Mesothelial cell of epicardium (in vitro differentiated cells): Measurements from ENCODE around the gene HACD1. TPM values are rescaled to one million over a fixed set of nuclear protein-coding genes. Genes with fewer than 3 reads are reported as not detected.
"Not testable (repeated sequence)": the region's sequence is repeated elsewhere in the genome, so short reads cannot be mapped to it uniquely, and the experiment has no call there.

ENCODE experiments used
- DNase-seq, 2 experiments: peaks; one replicate each; pipeline ENCODE4 v3.0.0; 2021; ENCODE audit warnings: low spot score in 2 of 2; ENCODE audit not compliant: unreplicated experiment in 2 of 2
- H3K27ac Mint-ChIP-seq: 2 replicates; pipeline ENCODE4 v1.8.0; 2021; ENCODE audit warnings: mixed read lengths
- H3K27me3 Mint-ChIP-seq: 2 replicates; pipeline ENCODE4 v1.8.0; 2021; ENCODE audit warnings: low read depth, mixed read lengths
- H3K36me3 Mint-ChIP-seq: 2 replicates; pipeline ENCODE4 v1.8.0; 2021; ENCODE audit warnings: mixed read lengths
- H3K4me1 Mint-ChIP-seq: 2 replicates; pipeline ENCODE4 v1.8.0; 2021; ENCODE audit warnings: mixed read lengths
- H3K4me3 Mint-ChIP-seq: 2 replicates; pipeline ENCODE4 v1.8.0; 2021; ENCODE audit warnings: mild to moderate bottlenecking, moderate library complexity, mixed read lengths
- H3K9me3 Mint-ChIP-seq: 2 replicates; pipeline ENCODE4 v1.8.0; 2021; ENCODE audit warnings: mixed read lengths
- total RNA-seq: library from RNA; stranded (reverse); gene quantifications from 3 replicates; pipeline ENCODE4 v1.2.1, GENCODE V29; 2021
- TF ChIP-seq, protein P1 (sequence below): fragments of 200-600 bp; sonication (generic); IDR thresholded peaks from one replicate; pipeline ENCODE4 v1.5.0; 2021; ENCODE audit warnings: antibody characterized with exemption; ENCODE audit not compliant: unreplicated experiment

The HACD1 gene
- total RNA-seq, 1 donor from 2014 or later = 14.7 TPM

DNA sequence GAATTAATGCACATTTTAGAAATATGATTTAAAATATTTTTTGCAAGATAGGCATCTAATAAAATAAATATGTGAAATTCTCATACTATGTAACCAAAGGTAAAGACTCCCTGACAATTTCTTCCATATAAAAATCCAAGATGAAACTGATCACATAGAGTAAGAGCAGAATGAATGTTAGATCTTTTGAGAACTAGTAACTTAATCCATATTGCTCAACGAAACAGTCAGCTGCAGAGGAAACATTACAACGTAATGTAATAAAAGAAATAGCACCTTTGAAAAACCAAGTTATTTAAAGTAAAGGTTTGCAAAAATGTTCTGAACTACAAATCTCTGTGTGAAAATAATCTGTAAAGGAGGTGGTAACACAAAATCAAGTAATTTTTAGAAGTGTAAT is 28.8 kb downstream of the HACD1 start:
- H3K9me3 Mint-ChIP-seq = no peaks in the 10 kb centered on the region
- no peak for DNase-seq
- no peak overlapping the region for H3K27ac Mint-ChIP-seq
- no peaks in the 10 kb centered on the region for H3K27me3 Mint-ChIP-seq
- peaks cover 1% of the 10 kb centered on the region for H3K36me3 Mint-ChIP-seq
- H3K4me1 Mint-ChIP-seq = peaks cover 16% of the 10 kb centered on the region
- H3K4me3 Mint-ChIP-seq = no peak overlapping the region
- TF ChIP-seq, protein P1, sequence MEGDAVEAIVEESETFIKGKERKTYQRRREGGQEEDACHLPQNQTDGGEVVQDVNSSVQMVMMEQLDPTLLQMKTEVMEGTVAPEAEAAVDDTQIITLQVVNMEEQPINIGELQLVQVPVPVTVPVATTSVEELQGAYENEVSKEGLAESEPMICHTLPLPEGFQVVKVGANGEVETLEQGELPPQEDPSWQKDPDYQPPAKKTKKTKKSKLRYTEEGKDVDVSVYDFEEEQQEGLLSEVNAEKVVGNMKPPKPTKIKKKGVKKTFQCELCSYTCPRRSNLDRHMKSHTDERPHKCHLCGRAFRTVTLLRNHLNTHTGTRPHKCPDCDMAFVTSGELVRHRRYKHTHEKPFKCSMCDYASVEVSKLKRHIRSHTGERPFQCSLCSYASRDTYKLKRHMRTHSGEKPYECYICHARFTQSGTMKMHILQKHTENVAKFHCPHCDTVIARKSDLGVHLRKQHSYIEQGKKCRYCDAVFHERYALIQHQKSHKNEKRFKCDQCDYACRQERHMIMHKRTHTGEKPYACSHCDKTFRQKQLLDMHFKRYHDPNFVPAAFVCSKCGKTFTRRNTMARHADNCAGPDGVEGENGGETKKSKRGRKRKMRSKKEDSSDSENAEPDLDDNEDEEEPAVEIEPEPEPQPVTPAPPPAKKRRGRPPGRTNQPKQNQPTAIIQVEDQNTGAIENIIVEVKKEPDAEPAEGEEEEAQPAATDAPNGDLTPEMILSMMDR = no peak

- not testable (repeated sequence) for H3K4me3 Mint-ChIP-seq, H3K36me3 Mint-ChIP-seq, H3K27me3 Mint-ChIP-seq, H3K9me3 Mint-ChIP-seq, DNase-seq
- Mint-ChIP-seq H3K27ac (peak overlapping the region; percentile 59), H3K4me1 (peaks cover 16% of the 10 kb centered on the region)
These were observed 29.9 kb downstream of the HACD1 start for GRCh38 chr10:17587321-17587720.

- no peaks in the 10 kb centered on the region for H3K27me3 Mint-ChIP-seq
- H3K4me1 Mint-ChIP-seq = peaks cover 16% of the 10 kb centered on the region
- DNase-seq = no peak
- no peak overlapping the region for H3K4me3 Mint-ChIP-seq
- peak overlapping the region; percentile 45 for H3K27ac Mint-ChIP-seq
- no peaks in the 10 kb centered on the region for H3K9me3 Mint-ChIP-seq
- TF ChIP-seq, protein P1 = no peak
- H3K36me3 Mint-ChIP-seq = peaks cover 1% of the 10 kb centered on the region
These were observed 30.3 kb downstream of the HACD1 start for GRCh38 chr10:17586821-17587234.

DNA sequence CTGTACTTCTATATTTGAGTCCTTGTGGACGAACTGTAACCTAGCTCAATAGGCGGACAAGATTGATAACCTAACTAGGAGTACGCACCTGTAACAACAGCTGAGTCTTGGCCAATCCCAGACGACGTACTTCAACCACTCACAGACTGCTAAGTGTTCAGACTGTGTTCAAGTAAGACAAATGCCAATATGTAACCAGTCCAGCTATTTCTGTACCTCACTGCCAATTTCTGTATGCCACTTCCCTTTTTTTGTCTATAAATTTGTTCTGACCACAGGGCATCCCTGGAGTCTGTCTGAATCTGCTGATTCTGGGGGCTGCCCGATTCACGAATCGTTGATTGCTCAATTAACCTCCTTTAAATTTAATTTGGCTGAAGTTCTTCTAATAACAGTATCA is 32.2 kb downstream of the HACD1 start:
- no peak for DNase-seq
- H3K27ac Mint-ChIP-seq = no peak overlapping the region
- H3K27me3 Mint-ChIP-seq = no peaks in the 10 kb centered on the region
- no peak overlapping the region for H3K4me3 Mint-ChIP-seq
- no peaks in the 10 kb centered on the region for H3K9me3 Mint-ChIP-seq
- no peaks in the 10 kb centered on the region for H3K36me3 Mint-ChIP-seq
- H3K4me1 Mint-ChIP-seq = peaks cover 20% of the 10 kb centered on the region
- TF ChIP-seq, protein P1 = no peak

GRCh38 chr10:17580885-17581284 is 36.3 kb downstream of the HACD1 start:
- TF ChIP-seq, protein P1 = no peak
- Mint-ChIP-seq H3K27ac (no peak overlapping the region), H3K36me3 (no peaks in the 10 kb centered on the region), H3K9me3 (peaks cover 8% of the 10 kb centered on the region), H3K4me1 (peaks cover 5% of the 10 kb centered on the region), H3K4me3 (no peak overlapping the region), H3K27me3 (no peaks in the 10 kb centered on the region)
- DNase-seq = no peak

DNA sequence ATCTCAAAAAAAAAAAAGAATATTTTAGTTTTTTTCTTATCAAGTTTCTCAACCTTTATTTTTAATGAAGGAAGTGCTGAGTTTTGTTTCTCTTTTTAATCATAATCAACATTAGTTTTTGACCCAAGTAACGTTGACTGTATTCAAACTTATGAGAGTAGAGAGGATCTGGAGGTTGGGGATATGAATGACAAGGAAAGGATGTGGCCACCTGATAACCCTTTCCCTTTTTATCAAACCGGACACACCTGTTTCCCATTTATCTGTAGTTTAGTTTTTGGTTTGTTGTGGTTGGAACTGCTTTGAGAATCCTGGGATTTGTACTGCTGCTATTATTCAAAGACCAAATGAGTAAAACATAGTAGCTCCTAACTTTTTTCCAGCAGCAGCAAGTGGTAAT is 38.6 kb downstream of the HACD1 start:
- TF ChIP-seq, protein P1 = no peak
- Mint-ChIP-seq H3K27ac (no peak overlapping the region), H3K4me1 (peaks cover 4% of the 10 kb centered on the region), H3K36me3 (no peaks in the 10 kb centered on the region), H3K27me3 (no peaks in the 10 kb centered on the region), H3K4me3 (no peak overlapping the region), H3K9me3 (peaks cover 21% of the 10 kb centered on the region)
- DNase-seq = no peak
